Natural killer cell (primary cell): ENCODE measurements around the gene NAV3. TPM values are rescaled to one million over a fixed set of nuclear protein-coding genes. Genes with fewer than 3 reads are reported as not detected.

Source experiments
- ATAC-seq, 3 donors: fragments of 150-1000 bp in 2 of 3; fragments of 200-7000 bp in 1 of 3; cut with Tn5 transposase; 1 replicate in 1 of 3; 2 replicates in 2 of 3; pipeline ENCODE4 v1.10.0; 2021; ENCODE audit warnings: mild to moderate bottlenecking in 2 of 3, moderate library complexity in 2 of 3
- DNase-seq, 2 donors: peaks; one replicate each; pipeline versions ENCODE4 v3.0.0 to v3.0.0-alpha.2; 2013 to 2021; ENCODE audit warnings: mixed read lengths in 1 of 2
- H3K27ac ChIP-seq: one replicate; pipeline ENCODE4 v1.5.1; 2013; ENCODE audit warnings: mild to moderate bottlenecking, low read length
- H3K27me3 ChIP-seq: one replicate; pipeline ENCODE4 v1.6.1; 2013; ENCODE audit warnings: low read length; ENCODE audit not compliant: control insufficient read depth, insufficient read depth
- H3K36me3 ChIP-seq: one replicate; pipeline ENCODE4 v1.6.1; 2013; ENCODE audit warnings: low read length; ENCODE audit not compliant: control insufficient read depth, insufficient read depth
- H3K4me1 ChIP-seq: one replicate; pipeline ENCODE4 v1.6.1; 2013; ENCODE audit warnings: low read length; ENCODE audit not compliant: control insufficient read depth, insufficient read depth
- H3K4me3 ChIP-seq: one replicate; pipeline ENCODE4 v1.5.1; 2013; ENCODE audit warnings: low read length
- H3K9me3 ChIP-seq: one replicate; pipeline ENCODE4 v1.6.1; 2013; ENCODE audit warnings: low read length; ENCODE audit not compliant: control insufficient read depth, insufficient read depth
- H3K27ac Mint-ChIP-seq, 2 donors: one replicate each; pipeline ENCODE4 v1.8.0; 2022; ENCODE audit warnings: mild to moderate bottlenecking in 2 of 2, mixed read lengths in 2 of 2, moderate library complexity in 1 of 2
- H3K27me3 Mint-ChIP-seq, 2 donors: one replicate each; pipeline ENCODE4 v1.8.0; 2022; ENCODE audit warnings: low read depth in 2 of 2, mixed read lengths in 2 of 2
- H3K36me3 Mint-ChIP-seq: one replicate; pipeline ENCODE4 v1.8.0; 2022; ENCODE audit warnings: mixed read lengths
- H3K4me1 Mint-ChIP-seq, 2 donors: one replicate each; pipeline ENCODE4 v1.8.0; 2022; ENCODE audit warnings: mixed read lengths in 2 of 2
- H3K4me3 Mint-ChIP-seq: one replicate; pipeline ENCODE4 v1.8.0; 2022; ENCODE audit warnings: mild to moderate bottlenecking, moderate library complexity, mixed read lengths
- H3K9me3 Mint-ChIP-seq, 2 donors: one replicate each; pipeline ENCODE4 v1.8.0; 2022; ENCODE audit warnings: mixed read lengths in 2 of 2
- WGBS: methylation state at CpG from one replicate; pipeline ENCODE4 v1.1.7; 2013; ENCODE audit warnings: missing lambda C conversion rate; ENCODE audit not compliant: insufficient coverage; 5-methylcytosine and 5-hydroxymethylcytosine counted together
- intact Hi-C: fragments of 100-400 bp; cut with micrococcal nuclease; formaldehyde crosslinking; loops from one replicate; pipeline ENCODE4 v1.14.2; 2022
- total RNA-seq, 4 donors: library from RNA; stranded (reverse); fragments of 120-200 nt in 1 of 4; gene quantifications; one replicate each; pipeline versions ENCODE4 v1.2.3 to v1.2.4, GENCODE V29; 2013 to 2022
- TF ChIP-seq, protein P1 (sequence below): fragments of 200-600 bp; IDR thresholded peaks from one replicate; pipeline ENCODE4 v1.8.0; 2022; ENCODE audit warnings: antibody characterized with exemption

Gene NAV3
- total RNA-seq, 3 donors from 2014 or later (not counting 1 experiment from before 2014, with no cell fraction given): not detected

DNA sequence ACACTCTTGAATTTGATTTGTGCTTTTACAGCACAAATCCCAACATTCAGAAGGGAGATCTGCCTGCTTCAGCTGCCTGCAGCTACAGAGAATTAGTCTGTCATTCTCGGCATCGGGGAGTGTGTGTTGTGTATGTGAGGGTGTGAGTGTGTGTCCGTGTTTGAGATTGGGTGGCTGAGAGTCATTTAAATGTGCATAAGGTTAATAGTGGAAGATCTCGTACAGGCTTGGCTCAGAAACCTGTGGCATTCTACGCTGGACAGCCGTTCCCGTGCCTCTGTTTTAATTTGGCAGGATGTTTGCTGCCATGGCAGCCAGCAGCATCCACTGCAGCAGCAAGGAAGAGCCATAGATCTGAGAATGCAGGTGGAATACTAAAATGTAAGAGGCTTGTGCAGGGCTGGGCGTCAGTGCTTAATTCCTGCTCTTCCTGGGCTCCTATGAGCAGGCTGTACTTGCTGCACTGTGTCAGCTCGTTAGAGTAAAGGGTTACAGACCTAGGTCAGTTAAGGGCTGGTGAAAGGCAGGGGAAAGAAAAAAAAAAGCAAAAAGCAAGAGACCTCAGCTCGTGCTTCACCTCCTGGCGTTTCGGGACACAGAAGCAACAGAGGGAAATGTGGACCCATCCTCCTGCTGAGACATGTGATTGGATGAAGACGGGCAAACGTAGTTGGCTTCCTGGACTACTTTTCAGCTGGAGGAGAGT is 205.4 kb downstream of the NAV3 start:
- H3K4me1 Mint-ChIP-seq: no peaks in the 10 kb centered on the region
- ATAC-seq (no peak), DNase-seq (no peak)
- H3K4me3 ChIP-seq: no peak overlapping the region
- no peaks in the 10 kb centered on the region for H3K27me3 Mint-ChIP-seq
- no peaks in the 10 kb centered on the region for H3K36me3 Mint-ChIP-seq
- no peaks in the 10 kb centered on the region for H3K4me1 ChIP-seq
- no peaks in the 10 kb centered on the region for H3K36me3 ChIP-seq
- H3K9me3 Mint-ChIP-seq: peaks cover 9 to 13% of the 10 kb centered on the region in 2 donors
- no peak overlapping the region for H3K27ac Mint-ChIP-seq
- TF ChIP-seq, protein P1, sequence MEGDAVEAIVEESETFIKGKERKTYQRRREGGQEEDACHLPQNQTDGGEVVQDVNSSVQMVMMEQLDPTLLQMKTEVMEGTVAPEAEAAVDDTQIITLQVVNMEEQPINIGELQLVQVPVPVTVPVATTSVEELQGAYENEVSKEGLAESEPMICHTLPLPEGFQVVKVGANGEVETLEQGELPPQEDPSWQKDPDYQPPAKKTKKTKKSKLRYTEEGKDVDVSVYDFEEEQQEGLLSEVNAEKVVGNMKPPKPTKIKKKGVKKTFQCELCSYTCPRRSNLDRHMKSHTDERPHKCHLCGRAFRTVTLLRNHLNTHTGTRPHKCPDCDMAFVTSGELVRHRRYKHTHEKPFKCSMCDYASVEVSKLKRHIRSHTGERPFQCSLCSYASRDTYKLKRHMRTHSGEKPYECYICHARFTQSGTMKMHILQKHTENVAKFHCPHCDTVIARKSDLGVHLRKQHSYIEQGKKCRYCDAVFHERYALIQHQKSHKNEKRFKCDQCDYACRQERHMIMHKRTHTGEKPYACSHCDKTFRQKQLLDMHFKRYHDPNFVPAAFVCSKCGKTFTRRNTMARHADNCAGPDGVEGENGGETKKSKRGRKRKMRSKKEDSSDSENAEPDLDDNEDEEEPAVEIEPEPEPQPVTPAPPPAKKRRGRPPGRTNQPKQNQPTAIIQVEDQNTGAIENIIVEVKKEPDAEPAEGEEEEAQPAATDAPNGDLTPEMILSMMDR: no peak
- 73% methylated on average over 14 of the region's 14 CpGs for WGBS
- H3K9me3 ChIP-seq: peaks cover 3% of the 10 kb centered on the region
- no peak overlapping the region for H3K27ac ChIP-seq
- no peak overlapping the region for H3K4me3 Mint-ChIP-seq
- intact Hi-C loops: no loop called here
- H3K27me3 ChIP-seq: no peaks in the 10 kb centered on the region

DNA sequence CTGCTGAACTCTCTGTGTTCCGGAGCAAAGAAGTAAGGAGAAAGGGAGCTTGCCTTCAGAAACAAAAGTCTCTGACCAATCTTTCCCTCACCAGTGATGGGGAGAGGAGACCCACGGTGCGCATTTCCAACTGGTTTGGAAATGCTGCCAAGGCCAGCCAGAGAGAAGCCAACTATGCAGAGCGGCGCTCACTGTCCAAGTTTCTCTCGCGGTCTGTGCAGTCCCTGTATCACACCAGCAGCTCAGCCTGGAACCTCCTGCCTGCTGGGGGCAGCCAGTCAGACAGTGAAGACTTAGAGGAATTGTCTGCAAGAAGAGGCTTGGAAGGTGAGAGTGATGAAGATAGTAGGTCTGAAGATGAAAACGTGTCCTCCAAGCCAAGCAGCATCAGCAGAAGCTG is 206.2 kb downstream of the NAV3 start:
- H3K36me3 ChIP-seq: no peaks in the 10 kb centered on the region
- no peak overlapping the region for H3K4me3 Mint-ChIP-seq
- TF ChIP-seq, protein P1: no peak
- peaks cover 9 to 12% of the 10 kb centered on the region in 2 donors for H3K9me3 Mint-ChIP-seq
- H3K9me3 ChIP-seq: peaks cover 3% of the 10 kb centered on the region
- 90% methylated on average over 8 of the region's 8 CpGs for WGBS
- ATAC-seq: no peak
- no peaks in the 10 kb centered on the region for H3K27me3 ChIP-seq
- H3K4me1 Mint-ChIP-seq: no peaks in the 10 kb centered on the region
- no peaks in the 10 kb centered on the region for H3K36me3 Mint-ChIP-seq
- no peak for DNase-seq
- H3K4me1 ChIP-seq: no peaks in the 10 kb centered on the region
- intact Hi-C loops: no loop called here
- H3K4me3 ChIP-seq: no peak overlapping the region
- H3K27me3 Mint-ChIP-seq: no peaks in the 10 kb centered on the region
- H3K27ac ChIP-seq: no peak overlapping the region
- H3K27ac Mint-ChIP-seq: no peak overlapping the region

DNA sequence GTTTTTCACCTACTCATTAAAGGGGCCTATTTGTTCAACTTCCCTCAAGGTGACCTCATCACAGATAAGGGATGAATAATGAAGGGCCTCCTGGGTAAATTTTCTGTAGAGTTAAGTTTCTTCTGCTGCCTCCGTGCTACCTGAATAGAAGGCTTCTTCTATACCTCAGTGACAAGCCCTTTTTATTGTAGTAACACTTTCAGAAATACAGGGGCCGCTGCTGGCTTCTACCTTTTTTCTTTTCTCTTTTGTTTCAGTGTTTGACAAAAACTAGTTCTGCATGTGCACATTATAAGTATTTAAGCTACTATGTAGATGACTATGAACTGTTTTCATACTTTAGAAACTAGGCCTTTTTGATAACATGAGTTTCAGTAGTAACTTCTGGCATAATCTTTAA is 207.0 kb downstream of the NAV3 start:
- Histone ChIP-seq H3K27ac (no peak overlapping the region), H3K4me1 (no peaks in the 10 kb centered on the region), H3K27me3 (no peaks in the 10 kb centered on the region), H3K9me3 (peaks cover 7% of the 10 kb centered on the region), H3K36me3 (no peaks in the 10 kb centered on the region), H3K4me3 (no peak overlapping the region)
- Mint-ChIP-seq H3K9me3 (peaks cover 10 to 11% of the 10 kb centered on the region in 2 donors), H3K36me3 (no peaks in the 10 kb centered on the region), H3K4me3 (no peak overlapping the region), H3K4me1 (no peaks in the 10 kb centered on the region), H3K27ac (no peak overlapping the region), H3K27me3 (no peaks in the 10 kb centered on the region)
- no peak for DNase-seq
- no peak for ATAC-seq
- intact Hi-C loops: no loop called here
- 67% methylated on average over 2 of the region's 2 CpGs for WGBS
- TF ChIP-seq, protein P1: no peak

DNA sequence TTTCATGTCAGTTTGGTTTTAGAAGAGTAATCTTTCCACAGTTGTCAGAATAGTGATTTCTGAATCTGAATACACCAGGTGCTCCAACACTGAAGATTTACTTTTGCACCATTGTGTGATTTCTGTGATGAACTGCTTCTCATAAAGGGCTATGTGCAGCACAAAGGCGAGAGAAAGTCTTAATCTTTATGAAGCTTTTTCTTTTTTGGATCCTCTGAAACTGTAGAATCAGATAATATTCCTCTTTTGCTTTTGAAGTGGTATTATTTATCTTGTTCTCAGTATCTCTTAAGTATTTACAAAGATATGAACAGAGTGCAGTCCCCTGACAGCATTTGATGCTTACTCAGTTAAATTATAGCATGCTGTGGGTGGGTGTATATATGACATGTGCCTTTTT is 207.8 kb downstream of the NAV3 start:
- TF ChIP-seq, protein P1: no peak
- 56% methylated on average over 1 of the region's 1 CpG for WGBS
- H3K27me3 ChIP-seq: no peaks in the 10 kb centered on the region
- no peak for DNase-seq
- no peak overlapping the region for H3K27ac Mint-ChIP-seq
- no peaks in the 10 kb centered on the region for H3K4me1 Mint-ChIP-seq
- intact Hi-C loops: no loop called here
- no peaks in the 10 kb centered on the region for H3K36me3 Mint-ChIP-seq
- no peaks in the 10 kb centered on the region for H3K4me1 ChIP-seq
- no peaks in the 10 kb centered on the region for H3K27me3 Mint-ChIP-seq
- ATAC-seq: no peak
- H3K9me3 ChIP-seq: peaks cover 7% of the 10 kb centered on the region
- no peak overlapping the region for H3K4me3 ChIP-seq
- no peak overlapping the region for H3K27ac ChIP-seq
- H3K9me3 Mint-ChIP-seq: peaks cover 10% of the 10 kb centered on the region in 2 donors
- H3K4me3 Mint-ChIP-seq: no peak overlapping the region
- no peaks in the 10 kb centered on the region for H3K36me3 ChIP-seq
